Body of pancreas (tissue), 4 donors: ENCODE measurements around the gene PSPC1.

Source experiments
- POLR2A ChIP-seq, 3 donors: fragments of 450-650 bp; IDR thresholded peaks; one replicate each; pipeline ENCODE4 v1.6.1; 2016; ENCODE audit warnings: antibody characterized with exemption in 3 of 3, mild to moderate bottlenecking in 2 of 3
- TF ChIP-seq, protein P1 (sequence below), 7 experiments: fragments of 450-650 bp in 4 of 7; fragments of 200-600 bp in 3 of 7; sonication (generic) in 3 of 7; IDR thresholded peaks; one replicate each; pipeline ENCODE4 v1.5.1; 2016 to 2019; ENCODE audit warnings: antibody characterized with exemption in 7 of 7

DNA sequence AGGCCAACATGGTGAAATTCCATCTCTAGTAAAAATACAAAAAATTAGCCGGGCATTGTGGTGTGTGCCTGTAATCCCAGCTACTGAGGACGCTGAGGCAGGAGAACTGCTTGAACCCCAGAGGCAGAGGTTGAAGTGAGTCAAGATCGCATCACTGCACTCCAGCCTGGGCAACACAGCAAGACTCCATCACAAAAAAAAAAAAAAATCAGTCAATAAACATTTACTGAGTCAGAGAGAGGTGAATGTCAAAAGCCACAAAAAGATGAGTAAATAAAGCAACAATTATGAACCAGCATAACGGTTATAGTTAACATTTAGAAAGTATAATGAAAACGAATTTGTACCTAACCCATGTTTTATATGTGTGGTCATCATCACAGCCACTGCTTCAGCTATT is 23.1 kb downstream of the PSPC1 start:
- TF ChIP-seq, protein P1, sequence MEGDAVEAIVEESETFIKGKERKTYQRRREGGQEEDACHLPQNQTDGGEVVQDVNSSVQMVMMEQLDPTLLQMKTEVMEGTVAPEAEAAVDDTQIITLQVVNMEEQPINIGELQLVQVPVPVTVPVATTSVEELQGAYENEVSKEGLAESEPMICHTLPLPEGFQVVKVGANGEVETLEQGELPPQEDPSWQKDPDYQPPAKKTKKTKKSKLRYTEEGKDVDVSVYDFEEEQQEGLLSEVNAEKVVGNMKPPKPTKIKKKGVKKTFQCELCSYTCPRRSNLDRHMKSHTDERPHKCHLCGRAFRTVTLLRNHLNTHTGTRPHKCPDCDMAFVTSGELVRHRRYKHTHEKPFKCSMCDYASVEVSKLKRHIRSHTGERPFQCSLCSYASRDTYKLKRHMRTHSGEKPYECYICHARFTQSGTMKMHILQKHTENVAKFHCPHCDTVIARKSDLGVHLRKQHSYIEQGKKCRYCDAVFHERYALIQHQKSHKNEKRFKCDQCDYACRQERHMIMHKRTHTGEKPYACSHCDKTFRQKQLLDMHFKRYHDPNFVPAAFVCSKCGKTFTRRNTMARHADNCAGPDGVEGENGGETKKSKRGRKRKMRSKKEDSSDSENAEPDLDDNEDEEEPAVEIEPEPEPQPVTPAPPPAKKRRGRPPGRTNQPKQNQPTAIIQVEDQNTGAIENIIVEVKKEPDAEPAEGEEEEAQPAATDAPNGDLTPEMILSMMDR (IDR thresholded peaks at IDR 0.05): no peak
- no peak for TF ChIP-seq POLR2A (IDR thresholded peaks at IDR 0.05)
